Stimulated activated CD8-positive, alpha-beta memory T cell treated with anti-CD3 and anti-CD28 coated beads, Interleukin-12 subunit alpha, Interleukin-12 subunit beta, amount 100 ng/mL, for 1 hour (primary cell): ENCODE data around the gene NRXN2.

Experiments
- DNase-seq: peaks from one replicate; pipeline ENCODE4 v3.0.0-alpha.2; 2020; ENCODE audit warnings: low read depth

Gene NRXN2

DNA sequence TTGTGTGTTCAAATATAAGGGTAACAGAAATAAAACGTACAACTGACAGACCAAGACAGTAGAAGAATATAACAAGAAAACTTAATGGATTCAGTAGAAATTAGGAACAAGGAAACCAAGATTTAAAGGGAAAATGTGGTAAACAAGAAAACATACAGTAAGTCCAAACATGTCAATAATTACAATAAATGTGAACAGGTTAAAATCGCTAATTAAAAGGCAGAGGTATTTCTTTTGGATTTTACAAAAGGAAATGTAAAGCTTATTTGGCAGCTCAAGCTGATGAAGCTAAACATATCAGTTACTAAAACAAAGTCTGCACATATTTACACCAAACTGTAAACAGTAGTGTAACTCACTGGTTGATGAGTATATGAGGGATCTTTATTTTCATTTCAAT, 134.3 kb downstream of the NRXN2 start:
- DNase-seq: no peak

DNA sequence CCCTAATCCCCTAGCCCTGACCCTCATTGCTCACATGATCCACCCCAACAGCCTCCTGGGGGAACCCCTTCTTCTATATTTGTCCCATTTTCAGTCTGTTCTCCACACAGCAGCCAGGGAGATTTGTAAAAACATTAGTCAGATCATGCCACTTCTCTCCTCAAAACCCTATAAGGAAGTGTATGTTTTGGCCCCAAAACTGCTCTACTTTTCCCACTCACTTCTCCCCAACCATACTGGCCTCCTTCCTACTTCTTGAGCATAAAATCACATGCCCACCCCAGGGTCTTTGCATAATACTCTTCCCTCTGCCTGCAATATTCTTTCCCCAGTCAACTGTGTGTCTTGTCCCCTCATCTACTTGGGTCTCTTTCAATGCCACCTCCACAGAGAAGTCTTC, 136.6 kb downstream of the NRXN2 start:
- no peak for DNase-seq

DNA sequence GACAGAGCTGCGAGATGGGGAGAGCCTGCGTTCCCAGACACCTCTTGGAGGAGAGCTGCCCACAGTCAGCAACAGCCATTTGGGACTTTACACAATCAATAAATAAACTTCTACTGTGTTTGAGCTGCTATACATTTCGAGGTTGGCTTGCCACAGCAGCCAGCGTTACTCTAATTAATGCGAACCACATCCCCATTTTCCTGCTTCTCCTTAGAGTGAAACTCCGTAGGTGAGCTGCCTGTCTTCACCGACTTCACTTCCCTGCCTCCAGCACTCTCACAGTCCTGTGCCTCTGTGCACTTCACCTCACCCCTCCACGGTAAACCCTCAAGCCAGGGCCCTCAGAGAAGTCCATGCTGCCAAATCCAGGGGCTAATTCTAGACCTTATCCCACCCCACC, 137.8 kb downstream of the NRXN2 start:
- DNase-seq: no peak

GRCh38 chr11:64583296-64584262, 139.4 kb downstream of the NRXN2 start:
- no peak for DNase-seq

- DNase-seq: no peak
Observed at GRCh38 chr11:64582885-64583284, 140.1 kb downstream of the NRXN2 start.

DNA sequence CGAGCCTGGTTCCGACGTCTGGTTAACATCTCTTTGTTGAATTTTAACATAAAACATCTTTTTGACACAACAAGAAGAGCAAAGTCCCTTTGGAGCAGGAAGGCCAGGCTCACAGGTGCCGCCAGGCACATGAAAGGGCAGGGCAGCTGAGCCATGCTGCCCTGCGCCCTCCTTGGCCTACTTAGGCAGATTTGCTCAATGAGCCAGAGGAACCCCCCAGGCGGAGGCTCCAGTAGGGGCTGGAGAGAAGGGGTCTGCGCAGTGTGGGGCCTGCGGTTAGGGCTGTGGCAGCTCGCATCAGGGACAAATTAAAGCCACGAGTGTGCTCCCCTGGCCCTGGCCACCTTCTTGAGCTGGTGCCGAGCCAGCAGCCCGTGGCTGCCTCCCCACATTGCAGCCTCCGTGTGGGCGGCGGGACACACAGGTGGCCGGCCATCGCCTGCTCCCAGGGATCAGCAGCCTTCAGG, 141.9 kb downstream of the NRXN2 start:
- DNase-seq: no peak

DNA sequence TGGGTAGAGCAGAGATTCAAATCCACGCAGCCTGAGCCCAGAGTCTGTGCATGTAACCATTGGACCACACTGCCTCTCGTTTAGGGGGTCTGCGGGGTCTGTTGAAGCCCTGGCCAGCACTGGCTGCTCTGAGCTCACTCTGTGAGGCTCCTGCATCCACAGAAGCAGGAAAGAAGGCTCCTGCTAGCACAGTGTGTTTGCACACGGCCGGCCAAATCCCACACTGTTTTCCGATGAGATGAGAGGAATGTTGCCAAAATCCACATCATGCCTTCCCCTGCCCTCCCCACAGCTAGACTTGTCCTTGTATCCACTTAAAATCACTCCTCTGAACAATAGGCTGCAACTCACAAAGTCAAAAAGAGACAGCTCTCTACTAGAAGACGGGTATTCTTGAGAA, 142.6 kb downstream of the NRXN2 start:
- DNase-seq: no peak

DNA sequence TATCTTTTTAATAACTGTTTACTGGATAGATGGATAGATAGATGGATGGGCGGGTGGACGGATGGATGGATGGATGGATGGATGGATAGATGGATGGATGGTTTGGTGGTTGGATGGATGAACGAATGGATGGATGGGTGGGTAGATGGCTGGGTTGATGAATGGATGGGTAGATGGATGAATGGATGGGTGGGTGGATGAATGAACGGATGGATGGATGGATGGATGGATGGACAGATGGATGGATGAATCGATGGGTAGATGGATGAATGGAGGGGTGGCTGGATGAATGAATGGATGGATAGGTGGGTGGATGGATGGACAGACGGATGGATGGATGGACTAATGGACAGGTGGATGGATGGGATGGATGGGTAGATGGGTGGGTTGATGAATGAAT, 145.8 kb downstream of the NRXN2 start:
- DNase-seq: no peak

DNA sequence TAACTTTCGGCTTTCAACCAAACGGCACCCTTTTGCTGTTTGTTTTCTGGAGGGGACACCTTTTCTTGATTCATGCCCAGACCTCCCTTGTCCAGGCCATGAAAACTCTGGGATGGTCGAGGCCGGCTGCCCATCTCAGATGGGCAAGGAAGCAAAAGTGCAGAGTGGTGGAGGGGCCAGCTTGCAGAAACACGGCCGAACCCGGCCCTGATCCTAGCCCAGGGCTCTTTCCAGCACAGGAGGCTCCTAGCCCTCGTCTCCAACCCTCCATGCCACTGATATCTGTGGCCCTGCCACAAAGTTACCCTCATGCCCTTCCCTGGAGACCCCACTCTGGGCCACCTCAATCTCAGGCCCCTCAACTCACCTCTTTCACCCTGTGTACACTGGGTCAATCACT, 150.9 kb downstream of the NRXN2 start:
- DNase-seq: no peak

GRCh38 chr11:64571410-64572091, 151.4 kb downstream of the NRXN2 start:
- DNase-seq: no peak

DNA sequence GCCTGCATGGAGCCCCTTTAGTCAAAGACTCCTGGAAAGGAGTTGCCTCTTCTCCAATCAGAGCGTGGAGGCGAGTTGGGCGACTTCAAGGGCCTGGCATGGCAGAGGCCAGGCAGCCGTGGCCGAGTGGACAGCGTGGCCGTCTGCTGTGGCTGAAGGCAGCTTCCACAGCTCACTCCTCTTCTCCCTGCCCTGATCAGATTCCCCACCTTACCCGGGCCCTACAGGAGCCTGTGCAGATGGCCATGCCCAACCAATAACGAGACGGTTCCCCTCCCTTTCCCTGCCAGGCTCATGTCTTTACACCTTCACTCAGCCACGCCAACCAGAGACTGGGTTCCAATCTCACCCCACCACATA, 152.0 kb downstream of the NRXN2 start:
- no peak for DNase-seq

DNA sequence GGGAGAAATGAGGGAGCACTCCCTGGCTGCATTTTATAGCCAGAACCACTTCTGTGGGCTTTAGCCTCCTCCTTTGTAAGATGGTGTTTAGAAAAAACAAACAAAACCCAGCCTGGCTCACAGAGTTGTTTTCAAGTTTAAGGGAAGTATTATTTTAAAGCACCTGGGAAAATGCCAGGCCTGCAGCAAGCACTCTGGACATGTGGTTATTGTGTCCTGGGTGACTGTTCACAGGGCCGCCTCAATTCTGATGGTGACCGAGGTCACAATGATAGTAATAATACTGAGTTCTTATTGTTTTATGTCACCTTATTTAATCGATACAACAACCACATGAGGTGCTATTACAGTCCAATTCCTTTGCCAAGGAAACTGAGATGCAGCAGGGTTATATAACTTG, 152.7 kb downstream of the NRXN2 start:
- DNase-seq: no peak

DNA sequence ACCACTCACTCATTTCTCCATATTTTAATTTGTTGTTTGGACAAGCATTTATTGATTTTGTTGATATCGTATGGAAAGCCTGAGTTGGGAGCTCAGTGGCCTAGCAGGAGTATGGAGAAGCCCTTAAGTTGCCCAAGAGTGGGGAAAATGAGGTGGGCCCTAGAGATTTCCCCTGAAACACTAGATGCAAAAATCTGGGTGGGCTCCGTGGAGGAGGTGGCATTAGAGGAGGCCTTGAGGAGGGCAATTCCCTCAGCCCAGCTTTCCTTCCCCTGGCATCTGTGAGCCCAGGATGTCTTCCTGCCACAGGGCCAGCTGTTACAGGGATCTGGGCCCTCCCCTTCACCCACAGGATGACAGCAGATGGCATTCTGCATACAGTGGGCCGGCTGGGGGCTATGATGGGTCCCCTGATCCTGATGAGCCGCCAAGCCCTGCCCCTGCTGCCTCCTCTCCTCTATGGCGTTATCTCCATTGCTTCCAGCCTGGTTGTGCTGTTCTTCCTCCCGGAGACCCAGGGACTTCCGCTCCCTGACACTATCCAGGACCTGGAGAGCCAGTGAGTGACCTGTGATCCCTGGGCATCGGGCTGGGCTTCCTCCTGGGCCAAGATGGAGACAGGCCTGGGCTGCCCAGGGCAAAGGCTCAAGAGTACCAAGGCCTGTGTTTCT, 153.6 kb downstream of the NRXN2 start:
- DNase-seq: no peak

- DNase-seq: no peak
Observed at GRCh38 chr11:64568584-64569140, 154.3 kb downstream of the NRXN2 start.

GRCh38 chr11:64568041-64568571, 154.9 kb downstream of the NRXN2 start:
- no peak for DNase-seq

GRCh38 chr11:64566915-64567891, 155.8 kb downstream of the NRXN2 start:
- DNase-seq: no peak

DNA sequence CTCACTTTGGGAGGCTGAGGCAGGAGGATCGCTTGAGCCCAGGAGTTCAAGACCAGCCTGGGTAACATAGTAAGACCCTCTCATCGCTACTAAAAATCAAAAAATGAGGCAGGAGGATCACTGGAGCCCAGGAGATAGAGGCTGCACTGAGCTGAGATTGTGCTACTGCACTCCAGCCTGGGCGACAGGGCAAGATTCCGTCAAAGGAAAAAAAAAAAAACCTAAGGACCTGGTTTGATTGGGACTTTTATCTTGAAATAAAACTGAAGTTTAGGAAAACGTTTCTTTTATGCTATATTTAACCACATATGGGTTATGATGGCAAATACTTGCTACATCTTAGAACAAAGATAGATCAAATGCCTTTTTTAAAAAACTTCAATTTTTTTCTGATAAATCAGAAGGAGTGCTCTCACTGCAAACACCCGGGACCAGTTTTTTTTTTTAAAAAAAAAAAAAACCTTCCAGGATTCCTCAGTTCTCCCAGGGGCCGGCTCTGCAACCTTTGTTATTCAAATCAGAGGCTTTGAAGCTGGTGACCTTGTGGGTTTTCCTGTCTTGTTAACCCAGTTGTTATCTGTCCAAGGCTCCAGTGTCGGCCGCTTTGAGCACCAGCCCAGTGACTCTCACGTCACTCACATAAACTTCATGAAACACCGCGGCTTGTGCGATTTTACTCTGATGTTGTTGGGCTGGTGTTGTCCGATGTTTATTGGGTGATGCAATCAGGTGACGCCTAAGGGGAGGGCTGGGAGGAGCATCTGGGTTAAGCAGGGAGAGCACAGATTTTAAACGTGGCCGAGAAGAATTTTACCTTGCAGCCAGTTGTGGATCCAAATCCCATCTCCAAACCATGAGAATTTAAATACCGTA, 156.7 kb downstream of the NRXN2 start:
- DNase-seq: no peak

DNA sequence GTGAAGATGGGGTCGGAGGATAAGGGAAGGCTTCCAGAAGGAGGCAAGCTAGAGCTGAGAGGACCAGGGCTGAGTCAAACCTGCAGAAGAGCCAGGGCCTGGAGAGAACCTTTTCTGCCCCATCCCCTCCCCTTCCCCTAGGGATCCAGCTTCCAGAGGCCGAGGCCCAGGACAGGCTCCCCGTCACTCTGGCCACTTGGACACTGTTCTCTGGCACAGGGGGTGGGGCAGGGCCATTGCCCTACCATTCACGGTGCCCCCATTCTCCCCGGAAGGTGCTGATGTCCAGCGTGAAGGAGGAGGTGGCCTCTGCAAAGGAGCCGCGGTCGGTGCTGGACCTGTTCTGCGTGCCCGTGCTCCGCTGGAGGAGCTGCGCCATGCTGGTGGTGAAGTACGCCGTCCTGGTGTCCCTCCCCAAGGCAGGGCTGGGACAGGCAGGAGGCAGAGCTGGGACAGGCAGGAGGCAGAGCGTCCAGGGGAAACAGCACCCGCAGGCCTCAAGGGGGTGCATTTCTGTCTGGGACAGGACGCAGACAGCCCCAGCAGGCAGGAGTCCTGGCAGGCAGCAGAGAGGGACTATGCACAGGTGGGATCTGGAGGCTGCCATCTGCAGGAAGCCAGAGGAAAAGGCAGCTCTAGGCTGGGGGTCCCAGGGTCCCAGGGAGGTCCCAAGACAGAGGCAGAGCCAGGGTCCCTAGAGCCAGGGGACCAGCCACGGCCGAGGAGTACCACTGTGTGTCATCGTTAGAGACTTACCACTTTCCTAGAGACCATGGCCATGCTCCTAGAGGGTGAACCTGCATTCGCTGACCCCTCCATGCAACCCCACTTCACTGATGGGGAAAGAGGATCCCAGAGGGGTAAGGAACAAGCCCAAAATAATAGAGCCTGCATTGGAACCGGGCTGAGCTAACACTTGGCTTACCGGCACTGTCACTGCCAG, 157.8 kb downstream of the NRXN2 start:
- DNase-seq: no peak

- no peak for DNase-seq
Observed at GRCh38 chr11:64564419-64564818, 158.6 kb downstream of the NRXN2 start.
